Ammon's horn (tissue), 1 donor: ENCODE results near the gene NASP.

Experiments used
- DNase-seq: peaks from one replicate; pipeline ENCODE4 v3.0.0-alpha.2; 2016; ENCODE audit warnings: low spot score

Gene NASP

GRCh38 chr1:45667321-45668111, 83.7 kb downstream of the NASP start:
- no peak for DNase-seq
